Stimulated activated CD4-positive, alpha-beta T cell treated with anti-CD3 and anti-CD28 coated beads, TNF-alpha, amount 100 ng/mL, for 1 hour (primary cell): Measurements from ENCODE around the gene SMIM33.
"Not testable (repeated sequence)": the region's sequence is repeated elsewhere in the genome, so short reads cannot be mapped to it uniquely, and the experiment has no call there.

ENCODE experiments used
- DNase-seq, 3 donors: peaks; one replicate each; pipeline ENCODE4 v3.0.0-alpha.2; 2020; ENCODE audit warnings: low read depth in 3 of 3, low spot score in 1 of 3

The SMIM33 gene

GRCh38 chr5:139456776-139457175, 14.0 kb upstream of the SMIM33 start:
- no peak for DNase-seq

GRCh38 chr5:139457241-139457640, 13.6 kb upstream of the SMIM33 start:
- DNase-seq, result no peak

GRCh38 chr5:139457653-139458306, 13.0 kb upstream of the SMIM33 start:
- no peak for DNase-seq

- peak; percentile 40 to 60 (median 53) for DNase-seq
Measured at GRCh38 chr5:139458580-139459407, 12.0 kb upstream of the SMIM33 start.

- DNase-seq, result no peak
Measured at GRCh38 chr5:139459451-139459934, 11.3 kb upstream of the SMIM33 start.

GRCh38 chr5:139460455-139460854, 10.3 kb upstream of the SMIM33 start:
- no peak for DNase-seq

GRCh38 chr5:139461176-139461575, 9.6 kb upstream of the SMIM33 start:
- DNase-seq, result no peak

GRCh38 chr5:139461698-139462097, 9.1 kb upstream of the SMIM33 start:
- DNase-seq, result no peak

- no peak for DNase-seq
Measured at GRCh38 chr5:139462586-139463276, 8.1 kb upstream of the SMIM33 start, which contains the start of gene ECSCR. Gene ECSCR (minus strand): TSS chr5:139462743. CDS start chr5:139462670, 73 bp downstream.

- DNase-seq, result no peak
Measured at GRCh38 chr5:139468421-139468931, 2.3 kb upstream of the SMIM33 start.

- no peak for DNase-seq
Measured at GRCh38 chr5:139472386-139473030, 1.7 kb downstream of the SMIM33 start.

- DNase-seq, result no peak
Measured at GRCh38 chr5:139473105-139473504, 2.3 kb downstream of the SMIM33 start.

GRCh38 chr5:139473565-139473964, 2.8 kb downstream of the SMIM33 start:
- no peak for DNase-seq

GRCh38 chr5:139474890-139475791, 4.3 kb downstream of the SMIM33 start:
- no peak for DNase-seq

GRCh38 chr5:139475865-139476617, 5.2 kb downstream of the SMIM33 start:
- DNase-seq, result no peak

- DNase-seq, result not testable (repeated sequence)
Measured at GRCh38 chr5:139478657-139479423, 8.0 kb downstream of the SMIM33 start.

- DNase-seq, result not testable (repeated sequence)
Measured at GRCh38 chr5:139479729-139480128, 8.9 kb downstream of the SMIM33 start.

GRCh38 chr5:139481122-139481533, 10.3 kb downstream of the SMIM33 start:
- DNase-seq, result peak in 1 of 3 donors; percentile 28
